ENCODE measurements around the gene PRLHR.

- no peak for TF ChIP-seq CTCF (IDR thresholded peaks at IDR 0.05; ENCODE audit: low read depth, low read length)
- no peak for TF ChIP-seq EZH2phosphoT487 (IDR thresholded peaks at IDR 0.05; ENCODE audit: low read depth)
These were observed 8.5 kb downstream of the PRLHR start for GRCh38 chr10:118586911-118587310.
